Stimulated activated naive CD8-positive, alpha-beta T cell treated with anti-CD3 and anti-CD28 coated beads, Interleukin-15, amount 100 ng/mL, for 72 hours (primary cell): Measurements from ENCODE around the gene MAN1C1.

Experiments
- ATAC-seq: fragments of 150-1000 bp; cut with Tn5 transposase; 2 replicates; pipeline ENCODE4 v1.10.0; 2021; ENCODE audit warnings: mild to moderate bottlenecking, moderate library complexity
- DNase-seq, 2 donors: peaks; one replicate each; pipeline ENCODE4 v3.0.0; 2021 to 2022
- H3K27ac Mint-ChIP-seq, 2 donors: one replicate each; pipeline ENCODE4 v1.8.0; 2022; ENCODE audit warnings: mild to moderate bottlenecking in 2 of 2, mixed read lengths in 2 of 2, moderate library complexity in 2 of 2
- H3K27me3 Mint-ChIP-seq: one replicate; pipeline ENCODE4 v1.8.0; 2022; ENCODE audit warnings: mixed read lengths
- H3K4me1 Mint-ChIP-seq: one replicate; pipeline ENCODE4 v1.8.0; 2022; ENCODE audit warnings: mild to moderate bottlenecking, mixed read lengths
- H3K4me3 Mint-ChIP-seq, 2 donors: one replicate each; pipeline ENCODE4 v1.8.0; 2022; ENCODE audit warnings: mild to moderate bottlenecking in 2 of 2, mixed read lengths in 2 of 2, moderate library complexity in 1 of 2
- H3K9me3 Mint-ChIP-seq, 2 donors: one replicate each; pipeline ENCODE4 v1.8.0; 2022; ENCODE audit warnings: mixed read lengths in 2 of 2

Gene MAN1C1

GRCh38 chr1:25706146-25707089 is 89.8 kb downstream of the MAN1C1 start:
- H3K27ac Mint-ChIP-seq, result no peak overlapping the region
- no peak overlapping the region for H3K4me3 Mint-ChIP-seq
- H3K4me1 Mint-ChIP-seq, result peaks cover 71% of the 10 kb centered on the region
- no peak for ATAC-seq
- no peaks in the 10 kb centered on the region for H3K27me3 Mint-ChIP-seq
- DNase-seq, result no peak
- no peaks in the 10 kb centered on the region for H3K9me3 Mint-ChIP-seq

DNA sequence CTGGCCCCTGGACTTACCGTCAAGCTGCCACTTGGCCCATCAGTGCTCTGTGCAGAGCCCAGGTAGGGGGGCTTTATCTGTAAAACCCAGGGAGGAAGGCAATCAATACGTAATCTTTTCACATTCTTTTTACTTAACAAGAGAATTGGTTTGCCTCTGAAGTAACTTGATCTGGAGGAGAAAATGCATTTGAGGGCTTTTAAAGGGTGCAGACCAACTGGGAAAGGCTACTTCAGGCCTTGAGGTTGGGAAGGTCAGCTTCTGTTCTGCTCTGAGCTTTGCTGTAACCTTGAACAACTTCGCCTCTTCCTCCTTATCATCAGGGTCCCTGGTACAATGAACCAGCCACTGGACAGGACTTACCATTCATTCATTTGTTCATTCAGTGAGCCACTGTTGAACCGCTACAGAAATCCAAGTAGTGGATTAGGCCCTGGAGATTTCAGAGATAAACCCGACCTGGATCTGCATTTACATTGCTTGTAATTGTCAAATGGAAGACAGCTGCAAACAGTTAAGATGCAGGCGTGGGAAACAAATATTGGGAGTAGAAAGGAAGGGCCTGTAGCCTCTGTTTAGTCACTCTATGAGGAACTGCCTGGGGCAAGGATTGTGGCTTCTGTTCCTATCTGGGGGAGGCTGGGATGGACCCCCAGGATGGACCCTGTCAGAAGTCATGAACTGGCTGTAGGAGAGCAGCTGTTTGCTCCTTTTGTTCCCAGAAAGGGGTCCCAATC is 90.9 kb downstream of the MAN1C1 start:
- ATAC-seq, result no peak

GRCh38 chr1:25710583-25711347 is 94.2 kb downstream of the MAN1C1 start:
- no peak for DNase-seq
- H3K4me1 Mint-ChIP-seq, result peaks cover 88% of the 10 kb centered on the region

More for the DNA sequence above, 90.9 kb downstream of the MAN1C1 start:
- no peak for DNase-seq
- no peaks in the 10 kb centered on the region for H3K9me3 Mint-ChIP-seq
- H3K4me3 Mint-ChIP-seq, result no peak overlapping the region
- H3K4me1 Mint-ChIP-seq, result peaks cover 81% of the 10 kb centered on the region
- no peak overlapping the region for H3K27ac Mint-ChIP-seq
- H3K27me3 Mint-ChIP-seq, result no peaks in the 10 kb centered on the region

GRCh38 chr1:25711555-25712298 is 95.1 kb downstream of the MAN1C1 start:
- Mint-ChIP-seq H3K9me3 (no peaks in the 10 kb centered on the region), H3K4me1 (peaks cover 90% of the 10 kb centered on the region), H3K4me3 (peak overlapping the region; percentile 66 to 74), H3K27ac (peak overlapping the region; percentile 35 to 83), H3K27me3 (no peaks in the 10 kb centered on the region)
- peak; percentile 97 for ATAC-seq
- peak; percentile 36 to 56 for DNase-seq

More at GRCh38 chr1:25710583-25711347, 94.2 kb downstream of the MAN1C1 start:
- no peaks in the 10 kb centered on the region for H3K27me3 Mint-ChIP-seq
- peak overlapping the region; percentile 18 to 74 for H3K4me3 Mint-ChIP-seq
- H3K27ac Mint-ChIP-seq, result peak overlapping the region; percentile 59 to 64
- no peak for ATAC-seq
- no peaks in the 10 kb centered on the region for H3K9me3 Mint-ChIP-seq

DNA sequence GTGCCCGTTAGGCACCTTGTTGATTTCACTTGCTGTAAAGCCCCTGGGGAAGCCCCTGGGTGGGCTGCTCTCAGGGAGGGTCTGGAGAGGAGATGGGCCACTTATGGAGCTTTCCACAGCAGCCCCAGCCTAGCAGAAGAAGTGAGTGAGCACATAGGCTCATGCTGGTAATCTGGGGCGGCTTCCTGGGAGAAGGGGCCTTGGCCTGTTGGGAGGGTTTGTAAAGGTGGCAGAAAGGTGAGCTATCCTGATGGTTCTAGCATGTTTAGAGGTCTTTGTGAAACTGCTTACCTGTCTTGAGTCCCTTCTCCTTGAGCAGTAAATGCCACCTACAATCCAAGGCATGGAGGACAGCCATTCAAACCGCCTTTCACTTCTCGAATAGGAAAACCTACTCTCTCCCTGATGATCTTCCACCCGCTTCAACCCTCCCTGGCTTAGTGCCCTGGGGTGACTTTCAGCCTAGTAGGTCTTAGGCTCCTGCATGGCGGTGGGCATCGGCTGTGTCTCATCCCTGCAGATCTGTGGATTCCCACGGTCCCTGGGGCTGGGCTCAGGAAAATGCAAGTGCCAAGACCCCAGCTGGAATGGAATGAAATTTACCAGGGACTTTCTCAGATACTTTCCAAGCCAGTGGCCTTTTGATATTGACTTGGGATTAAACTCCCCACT is 95.8 kb downstream of the MAN1C1 start:
- peaks cover 84% of the 10 kb centered on the region for H3K4me1 Mint-ChIP-seq
- no peaks in the 10 kb centered on the region for H3K27me3 Mint-ChIP-seq
- ATAC-seq (no peak), DNase-seq (no peak)
- H3K9me3 Mint-ChIP-seq, result no peaks in the 10 kb centered on the region
- H3K4me3 Mint-ChIP-seq, result peak overlapping the region in 1 of 2 donors; percentile 74
- H3K27ac Mint-ChIP-seq, result no peak overlapping the region

- peaks cover 0 to 5% of the 10 kb centered on the region in 2 donors for H3K9me3 Mint-ChIP-seq
Measured at GRCh38 chr1:25713961-25714360, 97.4 kb downstream of the MAN1C1 start.

GRCh38 chr1:25714372-25714931 is 97.9 kb downstream of the MAN1C1 start:
- no peak overlapping the region for H3K27ac Mint-ChIP-seq
- no peak for DNase-seq
- no peak overlapping the region for H3K4me3 Mint-ChIP-seq
- peaks cover 73% of the 10 kb centered on the region for H3K4me1 Mint-ChIP-seq
- H3K9me3 Mint-ChIP-seq, result peaks cover 0 to 5% of the 10 kb centered on the region in 2 donors
- H3K27me3 Mint-ChIP-seq, result no peaks in the 10 kb centered on the region
- ATAC-seq, result no peak

More at GRCh38 chr1:25713961-25714360, 97.4 kb downstream of the MAN1C1 start:
- Mint-ChIP-seq H3K4me3 (no peak overlapping the region), H3K27me3 (no peaks in the 10 kb centered on the region), H3K27ac (peak overlapping the region in 1 of 2 donors; percentile 67), H3K4me1 (peaks cover 75% of the 10 kb centered on the region)
- ATAC-seq (no peak), DNase-seq (no peak)

- Mint-ChIP-seq H3K9me3 (peaks cover 0 to 5% of the 10 kb centered on the region in 2 donors), H3K4me3 (no peak overlapping the region), H3K27me3 (no peaks in the 10 kb centered on the region), H3K27ac (no peak overlapping the region), H3K4me1 (peaks cover 64% of the 10 kb centered on the region)
- ATAC-seq (no peak), DNase-seq (no peak)
Measured at GRCh38 chr1:25715888-25716287, 99.3 kb downstream of the MAN1C1 start.

DNA sequence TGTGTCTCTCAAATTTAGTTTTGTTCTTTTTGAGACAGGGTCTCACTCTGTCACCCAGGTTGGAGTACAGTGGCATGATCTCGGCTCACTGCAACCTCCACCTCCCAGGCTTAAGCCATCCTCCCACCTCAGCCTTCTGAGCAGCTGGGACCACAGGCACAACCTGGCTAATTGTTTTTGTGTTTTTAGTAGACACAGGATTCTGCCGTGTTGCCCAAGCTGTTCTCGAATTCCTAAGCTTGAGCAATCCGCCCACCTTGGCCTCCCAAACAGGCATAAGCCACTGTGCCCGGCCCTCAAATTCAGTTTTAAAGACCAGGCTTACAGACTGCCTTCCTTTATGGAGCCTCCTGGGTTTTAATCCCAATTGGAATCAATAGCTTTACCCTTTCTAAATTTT is 99.7 kb downstream of the MAN1C1 start:
- DNase-seq (no peak), ATAC-seq (no peak)
- Mint-ChIP-seq H3K4me3 (no peak overlapping the region), H3K9me3 (peaks cover 0 to 5% of the 10 kb centered on the region in 2 donors), H3K4me1 (peaks cover 60% of the 10 kb centered on the region), H3K27ac (peak overlapping the region in 1 of 2 donors; percentile 27), H3K27me3 (no peaks in the 10 kb centered on the region)

DNA sequence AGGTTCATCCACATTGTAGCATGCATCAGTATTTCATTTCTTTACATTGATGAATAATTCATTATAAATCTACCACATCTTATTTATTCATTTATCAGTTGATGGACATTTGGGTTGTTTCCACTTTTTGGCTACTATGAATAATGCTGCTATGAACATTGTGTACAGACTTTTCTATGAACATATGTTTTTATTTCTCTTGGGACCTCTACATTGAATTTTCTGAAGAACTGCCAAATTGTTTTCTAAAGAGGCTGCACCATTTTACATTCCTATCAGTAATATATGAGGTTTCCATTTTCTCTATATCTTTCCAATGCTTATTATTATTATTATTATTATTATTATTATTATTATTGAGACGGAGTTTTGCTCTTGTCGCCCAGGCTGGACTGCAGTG is 102.1 kb downstream of the MAN1C1 start:
- no peak overlapping the region for H3K4me3 Mint-ChIP-seq
- H3K9me3 Mint-ChIP-seq, result peaks cover 0 to 5% of the 10 kb centered on the region in 2 donors
- DNase-seq, result no peak
- peak overlapping the region in 1 of 2 donors; percentile 1 for H3K27ac Mint-ChIP-seq
- no peak for ATAC-seq
- peaks cover 60% of the 10 kb centered on the region for H3K4me1 Mint-ChIP-seq
- no peaks in the 10 kb centered on the region for H3K27me3 Mint-ChIP-seq

DNA sequence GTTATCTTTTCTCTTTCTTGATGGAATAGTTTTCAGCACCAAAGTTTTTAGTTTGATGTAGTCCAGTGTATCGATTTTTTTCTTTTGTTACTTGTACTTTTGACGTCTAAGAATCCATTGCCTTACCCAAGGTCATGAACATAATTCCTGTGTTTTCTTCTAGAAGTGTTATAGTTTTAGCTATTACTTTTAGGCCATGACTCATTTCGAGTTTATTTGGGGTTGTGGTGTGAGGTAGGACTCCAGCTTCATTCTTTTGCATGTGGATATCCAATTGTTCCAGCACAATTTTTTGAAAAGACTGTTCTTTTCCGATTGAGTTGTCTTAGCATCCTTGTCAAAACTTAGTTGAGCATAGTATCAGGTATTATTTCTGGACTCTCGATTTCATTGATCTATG is 104.0 kb downstream of the MAN1C1 start:
- peaks cover 0 to 5% of the 10 kb centered on the region in 2 donors for H3K9me3 Mint-ChIP-seq
- no peak overlapping the region for H3K4me3 Mint-ChIP-seq
- peaks cover 55% of the 10 kb centered on the region for H3K4me1 Mint-ChIP-seq
- no peak for ATAC-seq
- DNase-seq, result no peak
- H3K27me3 Mint-ChIP-seq, result no peaks in the 10 kb centered on the region
- H3K27ac Mint-ChIP-seq, result no peak overlapping the region

GRCh38 chr1:25723250-25723880 is 106.8 kb downstream of the MAN1C1 start:
- DNase-seq, result no peak
- H3K9me3 Mint-ChIP-seq, result no peaks in the 10 kb centered on the region
- peaks cover 71% of the 10 kb centered on the region for H3K4me1 Mint-ChIP-seq
- H3K4me3 Mint-ChIP-seq, result no peak overlapping the region
- H3K27ac Mint-ChIP-seq, result no peak overlapping the region
- no peaks in the 10 kb centered on the region for H3K27me3 Mint-ChIP-seq
- no peak for ATAC-seq

GRCh38 chr1:25724201-25724600 is 107.6 kb downstream of the MAN1C1 start:
- no peak overlapping the region for H3K27ac Mint-ChIP-seq
- H3K27me3 Mint-ChIP-seq, result no peaks in the 10 kb centered on the region
- no peak overlapping the region for H3K4me3 Mint-ChIP-seq
- DNase-seq, result no peak
- H3K4me1 Mint-ChIP-seq, result peaks cover 75% of the 10 kb centered on the region
- no peaks in the 10 kb centered on the region for H3K9me3 Mint-ChIP-seq
- ATAC-seq, result no peak

DNA sequence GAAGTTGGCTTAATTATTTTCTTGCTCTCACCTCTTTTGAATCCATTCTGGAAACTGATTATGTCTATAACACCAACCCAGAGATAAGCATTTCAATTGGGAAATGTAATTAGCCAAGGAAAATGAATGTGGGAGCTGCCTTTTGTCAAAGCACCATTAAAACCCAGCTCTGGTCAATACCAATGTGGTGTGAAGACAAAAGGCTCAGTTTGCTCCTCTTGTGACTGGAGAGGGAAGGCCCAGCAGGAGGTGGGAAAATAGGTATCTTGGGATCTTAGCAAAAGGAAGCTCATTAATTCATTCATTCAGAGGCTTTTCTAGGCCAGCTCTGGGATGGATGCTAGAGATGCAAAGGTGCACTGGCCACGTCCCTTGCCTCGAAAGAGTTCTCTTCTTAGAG is 108.4 kb downstream of the MAN1C1 start:
- no peak for ATAC-seq
- Mint-ChIP-seq H3K9me3 (no peaks in the 10 kb centered on the region), H3K4me1 (peaks cover 83% of the 10 kb centered on the region), H3K27me3 (no peaks in the 10 kb centered on the region), H3K27ac (no peak overlapping the region), H3K4me3 (no peak overlapping the region)
- no peak for DNase-seq
